EL (cell line): ENCODE data around the gene ZNF563.

Experiments
- DNase-seq: peaks from one replicate; pipeline ENCODE4 v3.0.0-alpha.2; 2016

Gene ZNF563

GRCh38 chr19:12294249-12295158, 38.9 kb downstream of the ZNF563 start, which contains the start of gene ZNF44:
TSS of gene ZNF44 (minus strand) at chr19:12294883. CDS start at chr19:12294694, 189 bp downstream.
- DNase-seq, result peak; percentile 95

GRCh38 chr19:12293777-12294248, 39.6 kb downstream of the ZNF563 start:
- DNase-seq, result peak; percentile 69

- no peak for DNase-seq
These were observed 43.7 kb downstream of the ZNF563 start for GRCh38 chr19:12289790-12290065.

- no peak for DNase-seq
These were observed 45.4 kb downstream of the ZNF563 start for GRCh38 chr19:12287958-12288500.

GRCh38 chr19:12284631-12285030, 48.8 kb downstream of the ZNF563 start:
- DNase-seq, result no peak

GRCh38 chr19:12284226-12284625, 49.2 kb downstream of the ZNF563 start:
- no peak for DNase-seq

GRCh38 chr19:12278713-12279112, 54.7 kb downstream of the ZNF563 start:
- DNase-seq, result no peak

- DNase-seq, result no peak
These were observed 60.2 kb downstream of the ZNF563 start for GRCh38 chr19:12272980-12273901.

- no peak for DNase-seq
These were observed 61.0 kb downstream of the ZNF563 start for GRCh38 chr19:12272386-12272785.

GRCh38 chr19:12270854-12271253, 62.6 kb downstream of the ZNF563 start:
- DNase-seq, result no peak
